HuH-7 (cell line): ENCODE results near the gene CAMSAP3.

Experiments used
- DNase-seq: peaks from one replicate; pipeline ENCODE4 v3.0.0; 2011; ENCODE audit warnings: low spot score

The CAMSAP3 gene

DNA sequence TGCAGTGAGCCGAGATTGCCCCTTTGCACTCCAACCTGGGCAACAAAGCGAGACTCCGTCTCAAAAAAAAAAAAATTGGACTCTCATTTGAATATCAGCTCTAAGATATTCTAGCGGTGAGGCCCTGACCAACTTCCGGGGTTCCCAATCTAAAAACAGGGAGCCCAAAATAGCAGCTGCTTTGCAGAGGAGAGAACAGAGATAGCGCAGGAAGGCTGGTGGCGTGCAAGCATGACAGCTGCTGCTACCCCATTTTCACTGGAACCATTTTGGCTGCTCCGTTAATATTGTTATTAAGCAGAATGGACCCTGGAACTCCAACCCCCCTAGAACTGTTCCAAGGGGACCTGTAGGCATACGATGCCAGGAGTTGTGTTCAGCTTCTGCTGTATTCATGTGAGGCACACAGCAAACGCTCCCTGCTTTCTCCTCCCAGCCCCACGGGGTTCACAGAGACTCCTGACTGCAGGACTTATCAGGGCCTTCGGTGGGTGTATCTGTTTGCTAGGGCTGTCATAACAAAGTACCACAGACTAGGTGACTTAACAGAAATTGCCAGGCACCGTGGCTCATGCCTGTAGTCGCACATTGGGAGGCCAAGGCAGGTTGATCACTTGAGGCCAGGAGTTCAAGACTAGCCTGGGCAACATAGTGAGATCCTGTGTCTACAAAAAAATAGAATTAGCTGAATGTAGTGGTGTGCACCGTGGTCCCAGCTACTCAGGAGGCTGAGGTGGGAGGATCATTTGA is 52.8 kb downstream of the CAMSAP3 start:
- no peak for DNase-seq

DNA sequence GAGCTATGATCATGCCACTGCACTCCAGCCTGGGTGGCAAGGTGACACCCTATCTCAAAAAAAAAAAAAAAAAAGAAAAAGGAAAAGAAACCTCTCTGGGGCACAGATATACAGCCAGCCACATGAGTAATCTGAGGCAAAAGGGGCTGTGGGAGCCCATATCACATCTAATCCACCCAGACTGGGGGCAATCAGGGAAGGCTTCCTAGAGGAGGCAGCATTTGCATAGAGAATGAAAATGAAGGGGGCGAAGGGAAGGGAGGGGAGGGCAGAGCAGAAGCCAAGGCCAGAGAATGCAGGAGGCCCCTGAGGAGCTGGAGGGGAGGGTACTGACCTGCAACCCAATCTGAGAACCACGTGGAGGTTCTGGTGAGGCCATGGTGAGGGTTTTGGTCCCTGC is 54.5 kb downstream of the CAMSAP3 start:
- DNase-seq, result no peak

DNA sequence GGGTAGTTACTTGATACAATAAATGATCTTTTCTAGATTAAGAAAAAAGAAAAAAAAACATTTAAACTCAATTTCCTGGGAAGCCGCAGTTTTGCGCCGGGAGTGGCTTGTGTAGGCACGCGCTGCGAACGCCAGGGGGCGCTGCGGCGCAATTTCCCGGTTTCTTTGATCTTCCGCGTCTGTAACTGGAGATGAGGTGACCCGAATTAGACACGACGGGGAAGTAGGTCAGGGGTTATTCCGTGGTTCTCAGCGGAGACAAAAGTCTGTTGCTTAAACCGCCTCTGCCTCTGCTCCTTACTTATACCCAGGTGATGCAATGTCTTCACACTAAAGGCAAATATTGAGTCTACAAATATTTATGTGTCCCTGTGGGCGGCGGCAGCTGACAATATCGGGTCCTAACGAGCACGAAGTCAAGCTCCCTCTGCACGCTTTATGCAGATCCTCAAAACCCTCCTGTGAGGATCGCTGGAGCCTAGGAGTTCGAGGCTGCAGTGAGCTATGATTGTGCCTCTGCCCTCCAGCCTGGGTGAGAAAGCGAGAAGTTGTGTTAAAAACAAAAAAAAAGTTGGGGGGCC is 56.5 kb downstream of the CAMSAP3 start:
- DNase-seq, result peak; percentile 91

GRCh38 chr19:7654401-7654800 is 58.7 kb downstream of the CAMSAP3 start:
- no peak for DNase-seq

- no peak for DNase-seq
Observed at GRCh38 chr19:7655581-7655980, 59.9 kb downstream of the CAMSAP3 start.

- DNase-seq, result no peak
Observed at GRCh38 chr19:7657131-7657751, 61.6 kb downstream of the CAMSAP3 start.

DNA sequence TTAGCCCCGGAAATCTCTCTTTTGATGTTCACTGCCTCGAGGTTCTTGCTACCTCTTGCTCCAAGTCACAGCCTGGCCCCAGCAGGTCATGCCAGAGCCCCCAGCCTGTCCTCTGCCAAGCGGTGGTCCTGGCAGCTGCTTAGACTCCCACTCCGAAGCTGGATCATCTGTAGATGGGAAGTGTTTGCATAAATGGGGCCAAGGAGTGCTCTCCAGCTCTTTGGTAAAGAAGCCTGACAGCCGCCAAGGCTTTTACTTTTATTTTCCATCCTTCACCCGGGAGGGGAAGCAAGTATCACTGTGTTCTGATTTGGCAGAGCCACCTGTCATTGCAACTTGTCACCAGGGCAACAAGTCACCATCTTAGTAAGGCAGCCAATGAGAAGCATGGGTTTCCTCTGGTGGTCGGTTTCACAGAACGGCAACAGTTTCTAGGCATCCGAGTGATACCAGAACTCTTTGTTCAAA is 62.6 kb downstream of the CAMSAP3 start:
- DNase-seq, result no peak

- no peak for DNase-seq
Observed at GRCh38 chr19:7661744-7662538, 66.3 kb downstream of the CAMSAP3 start.

- DNase-seq, result no peak
Observed at GRCh38 chr19:7662657-7663056, 67.0 kb downstream of the CAMSAP3 start.

- no peak for DNase-seq
Observed at GRCh38 chr19:7663706-7664105, 68.0 kb downstream of the CAMSAP3 start.

DNA sequence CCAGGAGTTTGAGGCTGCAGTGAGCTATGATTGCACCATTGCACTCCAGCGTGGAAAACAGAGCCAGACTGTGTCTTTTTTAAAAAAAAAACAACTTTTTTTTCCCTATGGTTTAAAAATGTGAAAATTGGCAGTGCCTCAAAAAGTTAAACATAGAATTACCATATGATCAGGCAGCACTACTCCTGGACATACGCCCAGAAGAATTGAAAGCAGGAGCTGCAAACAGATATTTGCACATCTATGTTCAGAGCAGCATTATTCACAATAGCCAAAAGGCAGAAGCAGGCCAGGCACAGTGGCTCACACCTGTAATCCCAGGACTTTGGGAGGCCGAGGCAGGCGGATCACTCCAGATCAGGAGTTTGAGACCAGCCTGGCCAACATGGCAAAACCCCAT is 69.4 kb downstream of the CAMSAP3 start:
- DNase-seq, result no peak
